Epithelial cell of proximal tubule (primary cell): Measurements from ENCODE around the gene FYN. TPM values are rescaled to one million over a fixed set of nuclear protein-coding genes. Genes with fewer than 3 reads are reported as not detected.

Experiments used
- DNase-seq: peaks from one replicate; pipeline ENCODE4 v3.0.0-alpha.2; 2011; ENCODE audit warnings: low read depth
- H3K4me3 ChIP-seq: 2 replicates; pipeline ENCODE4 v1.5.1; 2011; ENCODE audit warnings: low read depth, mild to moderate bottlenecking, low read length
- CTCF ChIP-seq: conservative IDR thresholded peaks from 2 replicates; pipeline ENCODE4 v1.5.1; 2012; ENCODE audit warnings: low read depth, mild to moderate bottlenecking, low read length
- total RNA-seq: library from RNA; depleted of rRNA; stranded (reverse); fragments of >200 nt; gene quantifications from 2 replicates; pipeline ENCODE4 v1.2.3, GENCODE V29; 2015

Gene FYN
- total RNA-seq, 1 donor from 2014 or later = 55.4 TPM

DNA sequence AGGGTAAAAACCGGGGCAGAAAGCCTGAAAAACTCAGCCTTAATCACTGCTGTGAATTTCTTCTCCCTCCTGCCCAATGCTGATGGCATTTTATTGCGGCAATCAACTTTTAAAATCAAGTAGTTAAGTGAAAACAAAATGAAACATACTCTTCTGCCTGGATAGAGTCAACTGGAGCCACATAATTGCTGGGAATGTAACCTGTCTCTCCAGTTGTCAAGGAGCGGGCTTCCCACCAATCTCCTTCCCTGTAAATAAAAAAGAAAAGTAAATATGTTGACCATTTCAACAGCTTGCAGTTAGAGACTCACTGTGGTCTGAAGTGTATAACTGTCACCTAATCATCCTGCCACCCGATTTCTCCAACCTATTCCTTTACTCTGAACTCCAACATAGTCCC lies 165.5 kb downstream of the FYN start:
- H3K4me3 ChIP-seq = no peak overlapping the region
- no peak for TF ChIP-seq CTCF
- DNase-seq = no peak

DNA sequence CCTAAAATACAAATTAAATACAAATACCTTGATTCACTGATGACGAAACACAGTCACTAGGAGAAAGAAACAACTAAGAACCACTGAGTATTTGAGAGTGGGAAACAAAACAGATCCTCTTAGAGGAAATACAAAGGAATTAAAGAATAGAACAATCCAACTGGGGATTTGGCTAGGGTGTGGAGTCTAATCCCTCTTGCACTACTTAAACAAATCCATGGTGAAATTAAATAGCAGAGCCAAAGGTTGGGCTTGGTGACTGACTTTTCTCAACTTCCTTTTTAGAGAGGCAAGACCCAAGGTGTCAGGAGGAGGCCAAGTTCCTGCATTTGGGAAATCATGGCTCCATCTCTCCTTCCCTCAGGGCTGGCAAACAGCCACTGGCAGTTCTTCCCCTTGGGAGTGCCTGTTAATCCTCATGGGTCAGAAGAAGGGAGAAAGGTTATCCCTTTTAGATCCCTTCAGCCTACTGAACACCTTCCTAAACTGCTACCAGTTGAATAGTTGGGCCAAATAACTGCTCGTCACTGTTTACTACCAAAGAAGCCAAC lies 166.3 kb downstream of the FYN start:
- no peak for DNase-seq
- H3K4me3 ChIP-seq = no peak overlapping the region
- TF ChIP-seq CTCF = no peak

DNA sequence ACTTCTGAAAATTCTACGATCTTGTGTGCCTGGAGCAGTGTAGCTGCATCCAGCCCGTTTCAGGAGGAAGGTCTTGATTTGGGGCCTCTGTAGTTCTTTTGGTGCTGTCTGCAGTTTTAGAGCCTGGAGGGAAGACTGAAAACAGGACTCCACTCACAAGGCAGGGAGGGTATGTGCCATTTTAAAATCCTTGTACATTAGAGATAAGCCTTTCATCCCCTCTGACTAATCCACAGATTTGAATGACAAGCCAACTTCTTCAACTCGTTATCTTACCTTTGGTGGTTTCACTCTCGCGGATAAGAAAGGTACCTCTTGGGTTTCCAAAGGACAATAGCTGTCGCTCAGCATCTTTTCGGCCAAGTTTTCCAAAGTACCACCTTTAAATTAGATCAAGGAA lies 169.5 kb downstream of the FYN start:
- no peak for DNase-seq
- no peak for TF ChIP-seq CTCF
- H3K4me3 ChIP-seq = no peak overlapping the region

DNA sequence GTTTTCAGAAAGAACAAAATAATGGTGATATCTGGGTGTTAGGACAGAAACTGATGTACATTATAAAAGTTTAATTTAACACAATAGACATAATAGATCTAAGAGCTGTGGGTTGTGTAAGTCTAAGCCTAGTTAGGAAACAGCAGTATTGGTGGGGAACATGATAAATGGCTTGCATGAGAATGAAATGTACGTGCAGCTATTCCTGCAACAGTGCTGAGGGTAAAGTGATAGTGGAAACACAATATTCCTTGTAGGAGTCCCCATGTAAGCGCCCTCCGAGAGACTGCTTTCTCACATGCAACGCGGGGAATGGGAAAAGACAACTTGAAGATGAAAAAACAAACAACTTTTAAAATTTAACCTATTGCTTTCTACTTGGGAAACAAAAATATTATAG lies 171.0 kb downstream of the FYN start:
- TF ChIP-seq CTCF = no peak
- no peak overlapping the region for H3K4me3 ChIP-seq
- no peak for DNase-seq

- no peak overlapping the region for H3K4me3 ChIP-seq
- DNase-seq = no peak
Observed at GRCh38 chr6:111701146-111701545, 172.1 kb downstream of the FYN start.

DNA sequence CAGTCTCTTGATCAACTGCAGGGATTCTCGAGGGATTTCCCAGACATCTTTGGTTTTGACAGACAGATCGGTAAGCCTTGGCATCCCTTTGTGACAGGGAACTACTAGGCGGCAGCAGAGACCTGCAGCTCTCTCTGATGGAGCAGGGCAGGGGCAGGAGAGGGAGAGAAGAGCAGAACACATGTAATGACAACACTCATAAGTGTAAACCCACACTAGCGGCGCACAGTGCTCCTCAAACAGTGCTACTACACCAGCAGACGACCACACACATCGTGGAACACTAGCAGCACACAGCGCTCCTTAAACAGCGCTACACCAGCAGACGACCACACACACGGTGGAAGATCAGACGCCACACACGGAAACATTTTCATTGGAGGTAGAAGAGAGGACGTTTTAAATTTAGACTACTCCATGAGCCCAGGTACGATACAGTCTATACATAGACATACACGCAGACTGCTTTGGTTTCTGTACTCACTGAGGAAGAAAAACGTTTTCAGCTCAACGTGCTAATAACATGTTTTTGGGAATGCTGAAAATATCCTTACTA lies 173.0 kb downstream of the FYN start:
- DNase-seq = no peak
- no peak for TF ChIP-seq CTCF
- H3K4me3 ChIP-seq = no peak overlapping the region

More at GRCh38 chr6:111701146-111701545, 172.1 kb downstream of the FYN start:
- TF ChIP-seq CTCF = no peak

GRCh38 chr6:111699123-111699522 lies 174.1 kb downstream of the FYN start:
- H3K4me3 ChIP-seq = no peak overlapping the region
- TF ChIP-seq CTCF = no peak
- no peak for DNase-seq
